Endothelial cell (in vitro differentiated cells): Measurements from ENCODE around the gene PON2. TPM values are rescaled to one million over a fixed set of nuclear protein-coding genes. Genes with fewer than 3 reads are reported as not detected.

Experiments
- DNase-seq: peaks from one replicate; pipeline ENCODE4 v3.0.0; 2021; ENCODE audit warnings: low spot score
- H3K27ac Mint-ChIP-seq: one replicate; pipeline ENCODE4 v1.8.0; 2021; ENCODE audit warnings: mixed read lengths, inconsistent platforms; ENCODE audit not compliant: unreplicated experiment
- H3K27me3 Mint-ChIP-seq: one replicate; pipeline ENCODE4 v1.8.0; 2021; ENCODE audit warnings: mild to moderate bottlenecking, moderate library complexity, mixed read lengths, inconsistent platforms; ENCODE audit not compliant: unreplicated experiment
- H3K36me3 Mint-ChIP-seq: one replicate; pipeline ENCODE4 v1.8.0; 2021; ENCODE audit warnings: mild to moderate bottlenecking, low read depth, mixed read lengths, inconsistent platforms; ENCODE audit not compliant: unreplicated experiment
- H3K4me1 Mint-ChIP-seq: one replicate; pipeline ENCODE4 v1.8.0; 2021; ENCODE audit warnings: mild to moderate bottlenecking, mixed read lengths, inconsistent platforms; ENCODE audit not compliant: unreplicated experiment
- H3K4me3 Mint-ChIP-seq: one replicate; pipeline ENCODE4 v1.8.0; 2021; ENCODE audit warnings: mild to moderate bottlenecking, mixed read lengths, inconsistent platforms; ENCODE audit not compliant: unreplicated experiment
- H3K9me3 Mint-ChIP-seq: one replicate; pipeline ENCODE4 v1.8.0; 2021; ENCODE audit warnings: mixed read lengths, inconsistent platforms; ENCODE audit not compliant: unreplicated experiment
- CTCF ChIP-seq: fragments of 200-600 bp; sonication (generic); IDR thresholded peaks from one replicate; pipeline ENCODE4 v1.5.0; 2021; ENCODE audit warnings: antibody characterized with exemption; ENCODE audit not compliant: unreplicated experiment
- total RNA-seq: library from RNA; stranded (reverse); fragmentation: NEBNext Ultra II Directional; extraction: Animal tissue kit (Norgen Biotek cat#: 25700); gene quantifications from one replicate; pipeline ENCODE4 v1.2.1, GENCODE V29; 2021; ENCODE audit not compliant: unreplicated experiment

PON2 gene
- total RNA-seq, 1 donor from 2014 or later, result 158 TPM

- Mint-ChIP-seq H3K4me3 (no peak overlapping the region), H3K27me3 (no peaks in the 10 kb centered on the region), H3K4me1 (peaks cover 55% of the 10 kb centered on the region), H3K27ac (no peak overlapping the region), H3K9me3 (no peaks in the 10 kb centered on the region), H3K36me3 (no peaks in the 10 kb centered on the region)
- no peak for TF ChIP-seq CTCF
- DNase-seq, result no peak
Observed at GRCh38 chr7:95472581-95473161, 37.8 kb upstream of the PON2 start.

DNA sequence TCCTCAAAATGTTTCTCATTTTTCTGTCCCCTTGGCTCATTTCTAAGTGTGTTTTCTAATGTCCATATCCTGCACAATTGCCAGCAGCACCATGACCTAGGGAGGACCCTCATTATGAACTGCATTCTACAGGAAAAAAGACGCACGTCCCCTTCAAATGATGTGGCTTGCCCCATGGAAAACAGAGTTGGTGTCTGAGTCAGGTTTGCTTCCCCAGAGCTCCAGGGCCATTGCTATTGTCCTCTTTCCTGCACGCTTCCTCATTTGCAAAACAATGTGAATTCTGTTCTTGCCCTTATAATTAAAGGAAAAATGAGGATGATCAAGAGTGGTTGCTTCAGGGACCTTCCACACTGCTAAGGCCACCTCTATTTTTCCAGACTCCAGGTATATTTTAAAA is 36.2 kb upstream of the PON2 start:
- no peaks in the 10 kb centered on the region for H3K9me3 Mint-ChIP-seq
- DNase-seq, result peak; percentile 10

DNA sequence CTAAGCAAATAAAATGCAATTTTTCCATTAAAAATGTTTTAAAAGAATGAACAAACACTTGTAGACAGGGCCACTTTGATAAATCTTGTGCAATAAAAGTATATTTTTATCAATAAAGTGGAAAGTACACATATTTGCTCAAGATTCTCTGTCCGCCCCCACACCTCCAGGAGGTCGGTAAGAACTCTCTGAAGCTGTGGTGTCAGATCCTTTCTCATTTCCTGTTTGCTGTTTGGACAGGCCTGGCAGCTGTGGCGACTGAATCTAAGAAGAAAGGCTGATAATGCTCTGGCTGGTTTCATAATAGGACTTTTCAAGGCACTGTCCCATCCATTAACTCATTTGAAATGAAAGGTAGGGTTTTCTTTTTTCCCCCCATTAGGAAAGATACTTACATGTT is 35.6 kb upstream of the PON2 start:
- H3K27ac Mint-ChIP-seq, result peak overlapping the region; percentile 100
- H3K4me1 Mint-ChIP-seq, result peaks cover 47% of the 10 kb centered on the region
- H3K36me3 Mint-ChIP-seq, result no peaks in the 10 kb centered on the region
- TF ChIP-seq CTCF, result no peak
- peak; percentile 46 for DNase-seq
- H3K4me3 Mint-ChIP-seq, result peak overlapping the region; percentile 53
- H3K27me3 Mint-ChIP-seq, result no peaks in the 10 kb centered on the region
- H3K9me3 Mint-ChIP-seq, result no peaks in the 10 kb centered on the region

More for the DNA sequence above, 36.2 kb upstream of the PON2 start:
- Mint-ChIP-seq H3K27me3 (no peaks in the 10 kb centered on the region), H3K36me3 (no peaks in the 10 kb centered on the region), H3K27ac (peak overlapping the region; percentile 100), H3K4me3 (peak overlapping the region; percentile 61), H3K4me1 (peaks cover 51% of the 10 kb centered on the region)
- no peak for TF ChIP-seq CTCF

GRCh38 chr7:95469848-95470247 is 35.0 kb upstream of the PON2 start:
- peaks cover 47% of the 10 kb centered on the region for H3K4me1 Mint-ChIP-seq
- H3K36me3 Mint-ChIP-seq, result no peaks in the 10 kb centered on the region
- TF ChIP-seq CTCF, result no peak
- no peaks in the 10 kb centered on the region for H3K9me3 Mint-ChIP-seq
- H3K4me3 Mint-ChIP-seq, result no peak overlapping the region
- peak overlapping the region; percentile 100 for H3K27ac Mint-ChIP-seq
- no peaks in the 10 kb centered on the region for H3K27me3 Mint-ChIP-seq
- DNase-seq, result peak; percentile 45

GRCh38 chr7:95469187-95469586 is 34.4 kb upstream of the PON2 start:
- Mint-ChIP-seq H3K9me3 (no peaks in the 10 kb centered on the region), H3K27ac (peak overlapping the region; percentile 34)

More at GRCh38 chr7:95469187-95469586, 34.4 kb upstream of the PON2 start:
- Mint-ChIP-seq H3K27me3 (no peaks in the 10 kb centered on the region), H3K4me1 (peaks cover 47% of the 10 kb centered on the region), H3K36me3 (no peaks in the 10 kb centered on the region), H3K4me3 (no peak overlapping the region)
- DNase-seq, result no peak
- TF ChIP-seq CTCF, result no peak
